GM12873 (cell line): Measurements from ENCODE around the gene AGBL1.

Source experiments
- TF ChIP-seq, protein P1 (sequence below): IDR thresholded peaks from 2 replicates; pipeline ENCODE4 v1.5.1; 2012; ENCODE audit warnings: low read depth, mild to moderate bottlenecking, moderate library complexity, low read length, control low read depth; ENCODE audit not compliant: insufficient read depth; ENCODE audit errors: missing control alignments

The AGBL1 gene

DNA sequence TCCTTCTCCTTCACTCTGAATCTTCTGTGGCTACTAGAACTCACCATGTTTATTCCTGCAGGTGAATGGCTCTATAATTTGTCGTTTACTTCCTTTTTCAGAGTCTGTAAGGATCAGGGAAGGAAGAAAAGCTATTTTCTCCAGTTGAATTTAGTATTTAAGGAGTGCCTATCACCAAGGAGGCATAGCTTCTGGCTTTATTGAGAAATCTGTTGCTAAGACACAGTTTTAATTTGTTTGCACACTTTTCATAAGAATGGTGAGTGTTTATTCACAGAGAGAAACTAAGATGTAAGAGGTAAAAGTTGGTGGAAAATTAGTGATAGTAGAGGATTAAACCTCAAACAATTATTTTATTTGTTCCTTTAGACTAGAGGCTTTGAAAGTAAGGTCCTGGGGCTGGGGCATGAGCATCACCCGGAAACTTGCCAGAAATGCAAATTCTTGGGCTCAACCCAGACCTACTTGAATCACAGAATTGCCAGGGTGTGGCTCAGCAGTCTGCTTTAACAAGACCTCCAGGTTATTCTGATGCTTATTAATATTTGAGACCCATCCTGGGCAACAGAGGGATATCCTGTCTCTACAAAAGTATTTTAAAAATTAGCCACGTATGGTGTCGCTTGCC is 461.3 kb downstream of the AGBL1 start:
- TF ChIP-seq, protein P1, sequence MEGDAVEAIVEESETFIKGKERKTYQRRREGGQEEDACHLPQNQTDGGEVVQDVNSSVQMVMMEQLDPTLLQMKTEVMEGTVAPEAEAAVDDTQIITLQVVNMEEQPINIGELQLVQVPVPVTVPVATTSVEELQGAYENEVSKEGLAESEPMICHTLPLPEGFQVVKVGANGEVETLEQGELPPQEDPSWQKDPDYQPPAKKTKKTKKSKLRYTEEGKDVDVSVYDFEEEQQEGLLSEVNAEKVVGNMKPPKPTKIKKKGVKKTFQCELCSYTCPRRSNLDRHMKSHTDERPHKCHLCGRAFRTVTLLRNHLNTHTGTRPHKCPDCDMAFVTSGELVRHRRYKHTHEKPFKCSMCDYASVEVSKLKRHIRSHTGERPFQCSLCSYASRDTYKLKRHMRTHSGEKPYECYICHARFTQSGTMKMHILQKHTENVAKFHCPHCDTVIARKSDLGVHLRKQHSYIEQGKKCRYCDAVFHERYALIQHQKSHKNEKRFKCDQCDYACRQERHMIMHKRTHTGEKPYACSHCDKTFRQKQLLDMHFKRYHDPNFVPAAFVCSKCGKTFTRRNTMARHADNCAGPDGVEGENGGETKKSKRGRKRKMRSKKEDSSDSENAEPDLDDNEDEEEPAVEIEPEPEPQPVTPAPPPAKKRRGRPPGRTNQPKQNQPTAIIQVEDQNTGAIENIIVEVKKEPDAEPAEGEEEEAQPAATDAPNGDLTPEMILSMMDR = no peak

DNA sequence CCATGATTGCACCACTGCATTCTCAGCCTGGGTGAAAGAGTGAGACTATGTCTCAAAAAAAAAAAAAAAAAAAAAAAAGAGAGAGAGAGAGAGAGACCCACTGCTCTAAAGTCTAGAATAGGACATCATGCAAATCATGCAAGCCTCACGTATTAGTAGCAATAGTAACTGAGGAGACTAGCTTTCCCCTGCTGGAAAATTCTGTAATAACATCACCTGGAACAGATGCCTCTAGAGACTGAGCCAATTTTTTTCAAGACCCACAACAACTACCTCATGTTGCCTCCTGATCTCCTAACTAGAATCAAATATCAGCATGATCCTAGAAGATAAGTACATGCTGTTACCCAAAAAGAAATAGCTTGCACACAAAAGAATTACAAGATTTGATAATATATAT is 461.9 kb downstream of the AGBL1 start:
- TF ChIP-seq, protein P1 = no peak

DNA sequence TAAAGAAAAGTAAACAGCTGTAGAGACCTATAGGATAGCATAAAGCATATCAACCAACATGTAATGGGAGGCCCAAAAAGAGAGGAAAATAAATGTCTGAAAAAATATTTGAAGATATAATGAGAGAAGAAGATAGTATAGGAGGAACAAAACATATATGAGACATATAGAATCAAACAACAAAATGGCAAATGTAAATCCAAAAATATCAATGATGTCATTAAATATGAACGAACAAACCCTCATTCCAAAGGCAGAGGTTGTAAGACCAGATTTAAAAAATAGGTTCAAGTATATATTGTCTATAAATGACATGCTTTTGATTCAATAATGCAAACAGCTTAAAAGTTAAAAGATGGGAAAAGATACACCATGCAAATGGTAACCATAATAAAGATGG is 470.4 kb downstream of the AGBL1 start:
- TF ChIP-seq, protein P1 = no peak

DNA sequence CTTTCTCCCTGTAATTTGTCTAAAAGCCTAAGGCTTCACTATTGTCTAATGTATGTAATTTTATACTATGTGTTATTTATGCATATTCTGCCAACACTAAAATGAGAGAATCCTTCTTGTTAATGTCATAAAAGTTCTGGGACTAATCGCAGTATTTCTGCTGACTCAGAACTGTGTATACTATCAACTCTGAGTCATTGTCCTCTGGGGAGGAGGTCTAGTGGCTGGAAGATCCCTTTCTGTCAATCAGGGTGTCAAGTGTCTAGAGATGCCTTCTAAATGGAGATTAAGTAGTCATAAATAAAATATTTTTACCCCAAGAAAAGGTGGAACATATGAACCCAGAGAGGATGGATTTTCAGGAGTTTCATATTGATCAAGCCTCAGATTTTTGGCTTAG is 473.4 kb downstream of the AGBL1 start:
- TF ChIP-seq, protein P1 = no peak

DNA sequence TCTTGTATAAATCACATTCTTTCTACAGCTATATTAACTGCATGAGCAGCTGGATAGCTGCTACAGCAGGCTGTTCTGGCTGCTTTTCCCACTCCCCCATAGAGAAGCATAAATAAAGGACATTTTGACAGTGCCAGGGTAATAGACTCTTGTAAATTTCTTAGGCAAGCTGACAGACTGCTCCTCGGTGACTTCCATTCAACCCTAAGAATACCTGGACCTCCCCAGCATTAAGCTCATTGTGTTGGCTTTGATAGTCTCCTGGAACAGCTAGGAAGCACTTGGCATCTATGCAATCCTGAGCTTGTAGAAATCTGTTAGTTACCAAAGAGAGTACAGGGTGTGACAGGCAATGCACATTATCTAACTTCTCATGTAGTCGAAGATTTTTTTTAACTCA is 475.4 kb downstream of the AGBL1 start:
- TF ChIP-seq, protein P1 = no peak

DNA sequence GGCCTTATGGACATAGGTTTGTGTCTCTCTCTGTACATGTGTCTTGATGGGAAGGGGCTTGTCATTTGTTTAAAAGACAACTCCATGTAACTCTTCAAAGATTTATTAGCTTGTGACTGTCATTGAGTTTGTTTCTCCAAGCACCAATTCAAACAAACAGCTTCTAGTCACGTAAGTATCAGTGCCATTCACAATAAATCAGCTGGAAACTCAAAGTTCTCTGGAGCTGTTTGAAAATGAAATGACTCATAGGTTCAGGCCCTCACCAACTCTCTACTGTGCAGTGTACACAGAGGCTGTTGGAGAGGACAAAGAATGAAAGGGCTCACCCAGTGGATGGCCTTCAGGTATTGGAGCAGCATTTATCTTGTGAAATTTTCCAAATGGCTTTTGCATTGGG is 476.3 kb downstream of the AGBL1 start:
- TF ChIP-seq, protein P1 = no peak

DNA sequence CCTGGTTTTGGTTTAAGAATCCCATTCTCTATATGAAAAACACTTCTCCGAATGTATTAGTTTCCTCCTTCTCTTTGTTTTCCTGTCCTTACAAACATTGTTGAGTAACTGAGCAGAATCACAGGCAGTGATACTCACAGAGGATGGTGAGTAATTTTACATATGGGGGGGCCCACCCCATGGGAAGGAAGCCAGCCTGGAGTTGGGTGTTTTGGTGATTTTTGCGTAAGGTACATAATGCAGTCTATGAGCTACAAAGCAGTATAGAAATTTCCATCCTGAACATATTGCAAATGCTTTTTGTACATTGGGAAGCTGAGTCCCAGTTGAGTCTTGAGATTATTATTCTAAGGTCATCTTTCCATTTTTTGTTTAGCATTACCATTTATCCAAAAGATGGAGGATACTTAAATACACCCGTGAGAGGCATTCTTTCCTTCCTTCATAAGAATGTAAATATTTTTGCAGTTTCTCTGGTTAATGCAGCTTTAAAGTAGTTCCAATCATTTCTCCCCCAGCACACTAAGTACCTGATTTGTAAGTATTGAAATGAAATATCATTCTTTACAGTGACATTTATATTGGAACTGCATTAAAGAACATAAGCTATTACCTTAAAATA is 476.8 kb downstream of the AGBL1 start:
- TF ChIP-seq, protein P1 = no peak
